ENCODE results near the gene NPIPA8. TPM values are rescaled to one million over a fixed set of nuclear protein-coding genes. Genes with fewer than 3 reads are reported as not detected.
"Not testable (repeated sequence)": the region's sequence is repeated elsewhere in the genome, so short reads cannot be mapped to it uniquely, and the experiment has no call there.

The NPIPA8 gene
- total RNA-seq, result 0.65 and 0.68 TPM in 2 replicates
- long read RNA-seq, result 0 reads

- DNase-seq (ENCODE audit: low read depth, low spot score); H3K27me3 Mint-ChIP-seq (ENCODE audit: low read depth); H3K4me1 Mint-ChIP-seq; H3K27ac Mint-ChIP-seq (ENCODE audit: unreplicated experiment); H3K36me3 Mint-ChIP-seq (ENCODE audit: low read depth); H3K9me3 Mint-ChIP-seq; H3K4me3 Mint-ChIP-seq: not testable (repeated sequence)
Observed at GRCh38 chr16:18336636-18337035, at the start of gene NPIPA8. Gene NPIPA8, minus strand, starts transcription at chr16:18336736. Its CDS starts 4,074 bp downstream, at chr16:18332662.

- DNase-seq (ENCODE audit: low read depth, low spot score); H3K27me3 Mint-ChIP-seq (ENCODE audit: low read depth); H3K36me3 Mint-ChIP-seq (ENCODE audit: low read depth); H3K4me3 Mint-ChIP-seq; H3K27ac Mint-ChIP-seq (ENCODE audit: unreplicated experiment); H3K9me3 Mint-ChIP-seq; H3K4me1 Mint-ChIP-seq: not testable (repeated sequence)
Observed at GRCh38 chr16:18385285-18385684, 48.7 kb upstream of the NPIPA8 start.

DNA sequence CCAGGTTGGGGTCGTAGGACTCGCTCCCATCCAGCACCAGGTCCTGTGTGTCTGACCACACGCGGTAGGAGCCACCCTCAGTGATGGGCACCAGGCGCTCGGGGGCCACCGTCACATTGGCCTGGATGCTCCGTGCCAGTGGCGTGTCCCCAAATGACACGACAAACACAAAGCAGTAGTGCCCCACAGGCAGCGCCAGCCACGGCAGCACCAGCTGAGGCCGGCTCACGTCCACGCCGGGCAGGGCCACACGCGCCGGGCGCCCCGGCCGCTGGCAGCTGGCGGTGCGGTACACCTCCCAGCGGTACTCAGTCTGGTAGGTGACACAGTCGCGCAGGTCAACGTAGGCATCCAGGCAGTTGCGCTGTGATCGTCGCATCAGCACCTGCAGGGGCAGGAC, 48.3 kb upstream of the NPIPA8 start:
- not testable (repeated sequence) for H3K9me3 Mint-ChIP-seq; H3K27ac Mint-ChIP-seq (ENCODE audit: unreplicated experiment); H3K36me3 Mint-ChIP-seq (ENCODE audit: low read depth); H3K4me1 Mint-ChIP-seq; DNase-seq (ENCODE audit: low read depth, low spot score); H3K27me3 Mint-ChIP-seq (ENCODE audit: low read depth); H3K4me3 Mint-ChIP-seq

- DNase-seq (ENCODE audit: low read depth, low spot score); H3K36me3 Mint-ChIP-seq (ENCODE audit: low read depth); H3K27ac Mint-ChIP-seq (ENCODE audit: unreplicated experiment); H3K4me1 Mint-ChIP-seq; H3K27me3 Mint-ChIP-seq (ENCODE audit: low read depth); H3K4me3 Mint-ChIP-seq; H3K9me3 Mint-ChIP-seq: not testable (repeated sequence)
Observed at GRCh38 chr16:18384098-18384636, 47.6 kb upstream of the NPIPA8 start.

GRCh38 chr16:18382696-18383095, 46.2 kb upstream of the NPIPA8 start:
- H3K36me3 Mint-ChIP-seq (ENCODE audit: low read depth); H3K27ac Mint-ChIP-seq (ENCODE audit: unreplicated experiment): not testable (repeated sequence)

DNA sequence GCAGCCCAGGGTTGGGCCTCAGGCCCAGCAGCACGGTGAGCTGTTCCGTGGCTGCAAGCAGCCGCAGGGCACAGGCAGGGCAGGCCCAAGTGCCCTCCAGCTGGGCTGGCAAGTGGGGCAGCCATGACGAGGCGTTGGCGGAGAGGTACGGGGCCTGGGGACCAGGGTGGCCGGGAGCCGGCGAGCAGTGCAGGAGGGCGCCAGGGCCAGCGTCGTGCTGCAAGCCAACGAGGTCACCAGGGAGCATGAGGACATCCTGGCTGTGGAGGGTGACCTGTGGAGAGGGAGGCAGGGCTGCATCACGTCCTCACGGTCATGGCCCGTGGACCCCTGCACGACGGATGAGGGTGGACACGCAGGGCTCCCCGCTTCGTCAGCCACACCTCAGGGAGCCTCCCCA, 11.2 kb upstream of the NPIPA8 start:
- not testable (repeated sequence) for H3K27ac Mint-ChIP-seq (ENCODE audit: unreplicated experiment); H3K4me3 Mint-ChIP-seq; H3K9me3 Mint-ChIP-seq; H3K4me1 Mint-ChIP-seq; H3K36me3 Mint-ChIP-seq (ENCODE audit: low read depth); DNase-seq (ENCODE audit: low read depth, low spot score); H3K27me3 Mint-ChIP-seq (ENCODE audit: low read depth)

More at GRCh38 chr16:18382696-18383095, 46.2 kb upstream of the NPIPA8 start:
- H3K9me3 Mint-ChIP-seq; H3K4me3 Mint-ChIP-seq; H3K27me3 Mint-ChIP-seq (ENCODE audit: low read depth); DNase-seq (ENCODE audit: low read depth, low spot score); H3K4me1 Mint-ChIP-seq: not testable (repeated sequence)

- not testable (repeated sequence) for H3K4me1 Mint-ChIP-seq; H3K9me3 Mint-ChIP-seq; H3K27ac Mint-ChIP-seq (ENCODE audit: unreplicated experiment); DNase-seq (ENCODE audit: low read depth, low spot score); H3K4me3 Mint-ChIP-seq; H3K27me3 Mint-ChIP-seq (ENCODE audit: low read depth); H3K36me3 Mint-ChIP-seq (ENCODE audit: low read depth)
Observed at GRCh38 chr16:18346993-18347392, 10.5 kb upstream of the NPIPA8 start.

GRCh38 chr16:18344634-18345033, 8.1 kb upstream of the NPIPA8 start:
- H3K4me1 Mint-ChIP-seq; H3K36me3 Mint-ChIP-seq (ENCODE audit: low read depth); H3K4me3 Mint-ChIP-seq; H3K9me3 Mint-ChIP-seq; H3K27me3 Mint-ChIP-seq (ENCODE audit: low read depth); H3K27ac Mint-ChIP-seq (ENCODE audit: unreplicated experiment); DNase-seq (ENCODE audit: low read depth, low spot score): not testable (repeated sequence)

DNA sequence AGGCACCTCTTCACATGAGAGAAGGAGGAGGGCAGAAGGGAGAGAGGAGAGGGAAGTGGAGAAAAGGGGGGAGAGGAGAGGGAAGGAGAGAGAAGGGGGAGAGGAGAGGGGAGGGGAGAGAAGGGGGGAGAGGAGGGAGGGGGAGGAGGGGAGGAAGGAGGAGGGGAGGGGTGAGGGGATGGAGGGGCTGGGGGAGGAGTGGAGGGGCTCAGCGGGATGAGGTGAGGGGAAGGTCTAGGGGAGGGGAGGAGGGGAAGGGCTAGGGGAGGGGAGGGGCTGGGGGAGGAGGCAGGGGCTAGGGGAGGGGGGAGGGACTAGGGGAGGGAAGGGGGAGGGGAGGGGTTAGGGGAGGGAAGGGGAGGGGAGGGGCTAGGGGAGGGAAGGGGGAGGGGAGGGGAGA, 5.5 kb upstream of the NPIPA8 start:
- not testable (repeated sequence) for DNase-seq (ENCODE audit: low read depth, low spot score); H3K27me3 Mint-ChIP-seq (ENCODE audit: low read depth); H3K4me3 Mint-ChIP-seq; H3K27ac Mint-ChIP-seq (ENCODE audit: unreplicated experiment); H3K36me3 Mint-ChIP-seq (ENCODE audit: low read depth); H3K9me3 Mint-ChIP-seq; H3K4me1 Mint-ChIP-seq

GRCh38 chr16:18341417-18341960, 5.0 kb upstream of the NPIPA8 start:
- H3K36me3 Mint-ChIP-seq (ENCODE audit: low read depth); H3K27me3 Mint-ChIP-seq (ENCODE audit: low read depth); H3K4me1 Mint-ChIP-seq; DNase-seq (ENCODE audit: low read depth, low spot score); H3K9me3 Mint-ChIP-seq; H3K4me3 Mint-ChIP-seq; H3K27ac Mint-ChIP-seq (ENCODE audit: unreplicated experiment): not testable (repeated sequence)

- H3K4me3 Mint-ChIP-seq; DNase-seq (ENCODE audit: low read depth, low spot score); H3K27me3 Mint-ChIP-seq (ENCODE audit: low read depth); H3K4me1 Mint-ChIP-seq; H3K36me3 Mint-ChIP-seq (ENCODE audit: low read depth); H3K9me3 Mint-ChIP-seq; H3K27ac Mint-ChIP-seq (ENCODE audit: unreplicated experiment): not testable (repeated sequence)
Observed at GRCh38 chr16:18339210-18339609, 2.7 kb upstream of the NPIPA8 start.

DNA sequence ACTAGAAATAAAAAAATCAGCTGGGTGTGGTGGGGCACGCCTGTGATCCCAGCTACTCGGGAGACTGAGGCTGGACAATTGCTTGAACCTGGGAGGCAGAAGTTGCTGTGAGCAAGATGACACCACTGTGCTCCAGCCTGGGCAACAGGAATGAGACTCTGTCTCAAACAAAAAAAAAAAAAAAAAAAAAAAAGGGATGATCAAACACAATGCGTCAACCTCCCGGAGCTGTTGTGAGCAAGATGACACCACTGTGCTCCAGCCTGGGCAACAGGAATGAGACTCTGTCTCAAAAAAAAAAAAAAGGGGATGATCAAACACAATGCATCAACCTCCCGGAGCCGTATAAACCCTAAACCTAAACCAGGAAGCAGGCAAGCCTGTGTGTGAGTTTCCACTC, 24.7 kb downstream of the NPIPA8 start:
- H3K4me1 Mint-ChIP-seq; H3K36me3 Mint-ChIP-seq (ENCODE audit: low read depth); H3K27me3 Mint-ChIP-seq (ENCODE audit: low read depth); H3K27ac Mint-ChIP-seq (ENCODE audit: unreplicated experiment); H3K4me3 Mint-ChIP-seq; DNase-seq (ENCODE audit: low read depth, low spot score); H3K9me3 Mint-ChIP-seq: not testable (repeated sequence)

- H3K27me3 Mint-ChIP-seq (ENCODE audit: low read depth); H3K4me3 Mint-ChIP-seq; DNase-seq (ENCODE audit: low read depth, low spot score); H3K36me3 Mint-ChIP-seq (ENCODE audit: low read depth); H3K9me3 Mint-ChIP-seq; H3K4me1 Mint-ChIP-seq; H3K27ac Mint-ChIP-seq (ENCODE audit: unreplicated experiment): not testable (repeated sequence)
Observed at GRCh38 chr16:18309159-18309558, 27.4 kb downstream of the NPIPA8 start.

DNA sequence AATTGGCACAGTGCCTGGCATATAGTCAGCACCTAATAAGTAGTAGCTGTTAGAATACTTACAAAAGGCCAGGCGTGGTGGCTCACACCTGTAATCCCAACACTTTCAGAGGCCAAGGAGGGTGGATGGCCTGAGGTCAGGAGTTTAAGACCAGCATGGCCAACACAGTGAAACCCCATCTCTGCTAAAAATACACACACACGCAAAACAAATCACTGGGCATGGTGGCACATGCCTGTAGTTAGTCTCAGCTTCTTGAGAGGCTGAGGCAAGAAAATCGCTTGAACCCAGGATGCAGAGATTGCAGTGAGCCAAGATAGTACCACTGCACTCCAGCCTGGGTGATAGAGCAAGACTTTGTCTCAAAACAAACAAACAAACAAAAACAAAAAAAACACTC, 29.3 kb downstream of the NPIPA8 start:
- H3K36me3 Mint-ChIP-seq (ENCODE audit: low read depth); DNase-seq (ENCODE audit: low read depth, low spot score); H3K4me1 Mint-ChIP-seq; H3K9me3 Mint-ChIP-seq; H3K27me3 Mint-ChIP-seq (ENCODE audit: low read depth); H3K27ac Mint-ChIP-seq (ENCODE audit: unreplicated experiment); H3K4me3 Mint-ChIP-seq: not testable (repeated sequence)

All from neural crest cell (in vitro differentiated cells).